Thyroid gland (tissue), 4 donors: Measurements from ENCODE around the gene SLC7A9. TPM values are rescaled to one million over a fixed set of nuclear protein-coding genes. Genes with fewer than 3 reads are reported as not detected.
"Not testable (repeated sequence)": the region's sequence is repeated elsewhere in the genome, so short reads cannot be mapped to it uniquely, and the experiment has no call there.

Source experiments
- DNase-seq, 2 donors: peaks; one replicate each; pipeline ENCODE4 v3.0.0-alpha.2; 2019
- H3K27ac ChIP-seq, 3 donors: fragments of 200-600 bp; sonication (generic); 1 replicate in 2 of 3; 2 replicates in 1 of 3; pipeline ENCODE4 v1.5.1; 2016 to 2019; ENCODE audit warnings: mild to moderate bottlenecking in 1 of 3, moderate library complexity in 1 of 3
- H3K27me3 ChIP-seq: fragments of 200-600 bp; sonication (generic); one replicate; pipeline ENCODE4 v1.5.1; 2019
- H3K36me3 ChIP-seq, 2 donors: fragments of 200-600 bp; sonication (generic); one replicate each; pipeline ENCODE4 v1.5.1; 2016 to 2019
- H3K4me1 ChIP-seq, 2 donors: fragments of 200-600 bp; sonication (generic); one replicate each; pipeline ENCODE4 v1.5.1; 2017 to 2019
- H3K4me3 ChIP-seq, 3 donors: fragments of 200-600 bp; sonication (generic); replicated peaks in 1 of 3; 1 replicate in 2 of 3; 2 replicates in 1 of 3; pipeline ENCODE4 v1.5.1; 2016; ENCODE audit warnings: mild to moderate bottlenecking in 1 of 3
- H3K9me3 ChIP-seq: fragments of 200-600 bp; sonication (generic); one replicate; pipeline ENCODE4 v1.5.1; 2017
- CTCF ChIP-seq, 6 experiments: fragments of 200-600 bp in 3 of 6; fragments of 450-650 bp in 3 of 6; sonication (generic) in 3 of 6; IDR thresholded peaks; one replicate each; pipeline ENCODE4 v1.5.1; 2016 to 2019; ENCODE audit warnings: antibody characterized with exemption in 6 of 6, mild to moderate bottlenecking in 2 of 6, inconsistent platforms in 1 of 6, moderate library complexity in 1 of 6
- POLR2A ChIP-seq, 2 donors: fragments of 450-650 bp; IDR thresholded peaks; one replicate each; pipeline ENCODE4 v1.6.1; 2017; ENCODE audit warnings: antibody characterized with exemption in 2 of 2, mild to moderate bottlenecking in 2 of 2, moderate library complexity in 1 of 2
- whole genome bisulfite sequencing, 2 donors: methylation state at CpG; one replicate each; pipeline ENCODE4 v1.1.5; 2017; 5-methylcytosine and 5-hydroxymethylcytosine counted together
- intact Hi-C: fragments of 100-400 bp; cut with DNase I; formaldehyde crosslinking; loops from one replicate; pipeline ENCODE4 v1.15.1; 2023
- total RNA-seq, 4 donors: library from RNA; depleted of rRNA; stranded (reverse); fragments of >200 nt; gene quantifications; one replicate each; pipeline ENCODE4 v1.2.3, GENCODE V29; 2016

Gene SLC7A9
- total RNA-seq, 4 donors from 2014 or later: 0.67 to 2.1 (median 0.67) TPM; not detected in 1

GRCh38 chr19:32852216-32852615 lies 17.4 kb downstream of the SLC7A9 start:
- Histone ChIP-seq H3K9me3 (no peaks in the 10 kb centered on the region), H3K4me1 (no peaks in the 10 kb centered on the region), H3K27ac (no peak overlapping the region), H3K36me3 (no peaks in the 10 kb centered on the region), H3K27me3 (no peaks in the 10 kb centered on the region), H3K4me3 (no peak overlapping the region)
- WGBS, 2 donors: 87 to 95% methylated on average over 6 of the region's 6 CpGs
- DNase-seq: no peak
- TF ChIP-seq POLR2A (IDR thresholded peaks at IDR 0.05) (no peak), CTCF (IDR thresholded peaks at IDR 0.05) (no peak)
- intact Hi-C loops: no loop called here

- H3K9me3 ChIP-seq, H3K27me3 ChIP-seq, H3K4me3 ChIP-seq, DNase-seq, H3K36me3 ChIP-seq, H3K4me1 ChIP-seq, H3K27ac ChIP-seq, intact Hi-C loops: not testable (repeated sequence)
- WGBS, 2 donors: 67 to 70% methylated on average over 1 to 2 of the region's 2 CpGs
These were observed 21.5 kb downstream of the SLC7A9 start for GRCh38 chr19:32848035-32848434.

GRCh38 chr19:32843716-32844245 lies 25.8 kb downstream of the SLC7A9 start:
- Histone ChIP-seq H3K4me3 (no peak overlapping the region), H3K27ac (no peak overlapping the region), H3K4me1 (no peaks in the 10 kb centered on the region), H3K27me3 (no peaks in the 10 kb centered on the region), H3K9me3 (no peaks in the 10 kb centered on the region), H3K36me3 (no peaks in the 10 kb centered on the region)
- intact Hi-C loops: no loop called here
- DNase-seq: no peak
- TF ChIP-seq POLR2A (IDR thresholded peaks at IDR 0.05): no peak
- no peak for TF ChIP-seq CTCF (IDR thresholded peaks at IDR 0.05)
- 94 to 95% methylated on average over 19 of the region's 19 CpGs for WGBS, 2 donors

GRCh38 chr19:32842061-32842460 lies 27.5 kb downstream of the SLC7A9 start:
- no peak for DNase-seq
- intact Hi-C loops: no loop called here
- no peaks in the 10 kb centered on the region for H3K9me3 ChIP-seq
- H3K27me3 ChIP-seq: no peaks in the 10 kb centered on the region
- H3K27ac ChIP-seq: no peak overlapping the region
- no peak for TF ChIP-seq CTCF (IDR thresholded peaks at IDR 0.05)
- no peak for TF ChIP-seq POLR2A (IDR thresholded peaks at IDR 0.05)
- H3K4me1 ChIP-seq: no peaks in the 10 kb centered on the region
- no peaks in the 10 kb centered on the region for H3K36me3 ChIP-seq
- 80 to 91% methylated on average over 8 of the region's 8 CpGs for WGBS, 2 donors
- no peak overlapping the region for H3K4me3 ChIP-seq

- Histone ChIP-seq H3K9me3 (no peaks in the 10 kb centered on the region), H3K27me3 (no peaks in the 10 kb centered on the region), H3K27ac (no peak overlapping the region), H3K4me1 (no peaks in the 10 kb centered on the region), H3K36me3 (no peaks in the 10 kb centered on the region), H3K4me3 (no peak overlapping the region)
- WGBS, 2 donors: 86 to 95% methylated on average over 7 of the region's 7 CpGs
- no peak for TF ChIP-seq CTCF (IDR thresholded peaks at IDR 0.05)
- no peak for TF ChIP-seq POLR2A (IDR thresholded peaks at IDR 0.05)
- DNase-seq: no peak
- intact Hi-C loops: no loop called here
These were observed 32.0 kb downstream of the SLC7A9 start for GRCh38 chr19:32837531-32837930.

- not testable (repeated sequence) for H3K4me3 ChIP-seq
- 92 to 93% methylated on average over 7 of the region's 7 CpGs for WGBS, 2 donors
These were observed 36.2 kb downstream of the SLC7A9 start for GRCh38 chr19:32833388-32833787.

GRCh38 chr19:32832825-32833224 lies 36.7 kb downstream of the SLC7A9 start:
- intact Hi-C loops, H3K27ac ChIP-seq, H3K36me3 ChIP-seq, H3K4me1 ChIP-seq, DNase-seq, H3K27me3 ChIP-seq, H3K4me3 ChIP-seq, H3K9me3 ChIP-seq: not testable (repeated sequence)
- 91 to 93% methylated on average over 7 of the region's 7 CpGs for WGBS, 2 donors

More at GRCh38 chr19:32833388-32833787, 36.2 kb downstream of the SLC7A9 start:
- H3K36me3 ChIP-seq, intact Hi-C loops, DNase-seq, H3K9me3 ChIP-seq, H3K27me3 ChIP-seq, H3K4me1 ChIP-seq, H3K27ac ChIP-seq: not testable (repeated sequence)

- H3K4me1 ChIP-seq, H3K4me3 ChIP-seq, H3K36me3 ChIP-seq, intact Hi-C loops, H3K9me3 ChIP-seq, DNase-seq, H3K27ac ChIP-seq, H3K27me3 ChIP-seq: not testable (repeated sequence)
- WGBS, 2 donors: 96% methylated on average over 12 of the region's 12 CpGs
These were observed 37.5 kb downstream of the SLC7A9 start for GRCh38 chr19:32832094-32832493.
